NCI-H2029 treated with DMSO at 0.1 percent for 48 hours (cell line): ENCODE results near the gene GRIK1.
"Not testable (repeated sequence)": the region's sequence is repeated elsewhere in the genome, so short reads cannot be mapped to it uniquely, and the experiment has no call there.

Experiments
- DNase-seq: peaks from one replicate; lab custom pipeline; 2025; lab: John Stamatoyannopoulos, UW

Gene GRIK1

DNA sequence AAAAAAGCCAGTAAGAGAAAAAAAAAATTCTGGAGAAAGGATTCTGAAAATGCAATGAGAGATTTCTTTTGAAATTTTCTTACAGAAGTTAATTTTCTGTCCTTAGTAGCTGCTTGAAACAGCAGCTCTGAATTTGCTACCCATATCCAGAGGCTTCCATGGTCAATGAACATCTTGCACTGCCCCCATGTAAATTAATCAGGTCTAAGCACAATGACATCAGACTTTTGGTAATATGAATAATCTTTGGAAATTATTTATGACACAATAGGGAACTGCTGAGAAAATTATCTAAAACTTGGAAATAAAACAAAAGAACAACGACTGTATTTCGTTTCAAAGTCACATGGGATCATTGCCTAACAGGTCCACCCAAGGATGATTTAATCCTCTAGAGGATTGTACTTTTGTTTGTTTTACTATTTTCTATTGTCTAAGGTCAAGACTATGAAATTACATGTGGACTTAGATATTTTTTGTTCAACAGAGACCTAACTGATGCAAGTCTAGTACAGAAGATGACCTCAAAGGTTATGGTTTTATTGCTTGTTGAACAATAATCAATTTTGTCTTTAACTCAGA lies 328.9 kb downstream of the GRIK1 start:
- DNase-seq = no peak

DNA sequence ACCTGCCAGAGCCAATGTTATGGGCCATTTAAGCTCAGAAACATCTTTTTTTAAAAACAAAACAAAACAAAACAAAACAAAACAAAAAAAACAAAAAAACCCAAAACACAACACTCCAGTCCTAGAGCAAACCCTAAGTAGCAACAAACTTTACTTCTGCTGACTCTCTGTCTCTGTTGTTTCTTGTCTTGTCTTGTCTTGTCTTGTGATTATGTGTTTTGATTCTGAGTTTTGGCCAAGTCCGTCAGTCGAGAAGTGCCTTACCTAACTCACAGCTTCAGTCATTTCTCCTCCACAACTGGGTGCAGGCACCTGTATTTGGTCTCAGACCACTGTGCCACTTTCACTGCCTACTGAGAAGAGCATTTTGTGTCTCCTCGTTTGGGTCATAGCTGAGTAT lies 333.2 kb downstream of the GRIK1 start:
- no peak for DNase-seq

DNA sequence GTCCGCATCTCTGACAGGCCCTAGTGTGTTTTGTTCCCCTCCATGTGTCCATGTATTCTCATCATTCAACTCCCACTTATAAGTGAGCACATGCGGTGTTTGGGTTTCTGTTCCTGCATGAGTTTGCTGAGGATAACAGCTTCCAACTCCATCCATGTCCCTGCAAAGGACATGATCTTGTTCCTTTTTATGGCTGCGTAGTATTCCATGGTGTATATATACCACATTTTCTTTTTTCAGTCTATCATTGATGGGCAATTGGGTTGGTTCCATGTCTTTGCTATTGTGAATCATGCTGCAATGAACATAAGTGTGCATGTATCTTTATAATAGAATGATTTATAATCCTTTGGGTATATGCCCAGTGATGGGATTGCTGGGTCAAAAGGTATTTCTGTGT lies 334.6 kb downstream of the GRIK1 start:
- DNase-seq = not testable (repeated sequence)

DNA sequence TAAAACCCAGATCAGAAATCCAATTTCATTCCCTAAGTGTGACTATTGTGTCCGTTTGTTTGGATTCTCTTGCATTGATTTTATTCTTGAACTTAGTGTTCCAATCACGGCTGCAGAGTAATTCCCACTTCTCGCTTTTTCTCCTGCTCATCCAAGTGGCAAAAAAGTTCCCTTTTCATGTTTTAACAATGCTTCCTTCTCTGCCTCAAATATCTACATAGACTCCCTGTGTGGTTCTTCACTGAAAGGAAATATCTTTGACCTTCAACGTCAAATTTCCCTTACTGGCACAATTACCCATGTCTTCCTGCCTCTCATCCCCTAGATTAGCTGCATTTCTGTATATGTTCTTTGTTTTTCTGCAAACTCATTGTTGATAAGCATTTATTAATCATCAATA lies 335.7 kb downstream of the GRIK1 start:
- no peak for DNase-seq

DNA sequence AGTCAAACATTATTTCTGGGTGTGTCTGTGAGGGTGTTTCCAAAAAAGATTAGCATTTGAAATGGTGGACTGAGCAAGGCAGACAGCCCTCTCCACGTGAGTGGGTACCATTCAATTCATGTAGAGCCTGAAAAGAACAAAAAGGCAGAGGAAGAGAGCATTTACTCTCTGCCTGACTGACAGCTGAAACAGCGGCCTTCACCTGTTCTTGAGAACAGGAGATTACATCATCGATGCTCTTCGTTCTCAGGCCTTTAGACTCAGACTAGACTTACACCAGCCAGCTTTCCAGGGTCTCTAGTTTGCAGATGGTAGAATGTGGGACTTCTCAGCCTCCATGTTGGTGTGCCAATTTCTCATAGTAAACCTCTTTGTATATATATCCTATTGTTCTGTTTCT lies 338.7 kb downstream of the GRIK1 start:
- no peak for DNase-seq

DNA sequence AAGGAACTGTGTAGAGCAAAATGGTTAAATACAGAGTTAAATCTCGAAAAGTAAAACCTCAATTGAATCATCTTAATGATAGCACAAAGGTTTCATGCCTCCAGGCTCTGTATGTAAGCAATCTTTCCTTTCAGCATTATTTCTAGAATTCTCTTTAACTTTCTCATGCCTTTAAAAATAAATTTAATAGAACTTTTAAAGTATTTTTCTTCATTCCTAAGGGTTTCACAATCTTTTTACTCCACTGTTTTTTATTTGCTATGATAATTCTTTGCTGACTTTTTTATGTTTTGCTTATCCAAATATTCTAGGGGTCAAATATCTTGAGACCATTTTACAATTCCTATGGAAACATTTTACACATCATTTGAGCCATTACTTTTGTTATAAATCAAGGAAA lies 353.1 kb downstream of the GRIK1 start:
- no peak for DNase-seq

DNA sequence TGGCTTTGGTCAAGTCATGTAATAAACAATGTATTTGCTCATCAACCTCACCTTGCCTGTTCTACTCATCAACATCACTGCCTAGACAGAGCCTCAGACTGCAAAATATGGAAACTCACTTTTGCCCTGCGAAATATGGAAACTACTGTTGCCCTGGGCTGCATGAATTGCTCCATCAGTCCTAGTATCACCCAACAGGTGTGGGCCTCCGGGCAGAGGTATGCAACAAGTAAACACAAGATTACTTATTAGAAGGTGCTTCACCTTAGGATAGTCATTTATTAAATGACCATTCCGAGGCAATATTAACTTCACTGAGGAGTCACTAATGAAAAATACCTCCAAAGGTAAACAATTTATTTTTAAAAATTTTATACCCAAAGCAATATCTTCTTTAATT lies 354.3 kb downstream of the GRIK1 start:
- DNase-seq = no peak

DNA sequence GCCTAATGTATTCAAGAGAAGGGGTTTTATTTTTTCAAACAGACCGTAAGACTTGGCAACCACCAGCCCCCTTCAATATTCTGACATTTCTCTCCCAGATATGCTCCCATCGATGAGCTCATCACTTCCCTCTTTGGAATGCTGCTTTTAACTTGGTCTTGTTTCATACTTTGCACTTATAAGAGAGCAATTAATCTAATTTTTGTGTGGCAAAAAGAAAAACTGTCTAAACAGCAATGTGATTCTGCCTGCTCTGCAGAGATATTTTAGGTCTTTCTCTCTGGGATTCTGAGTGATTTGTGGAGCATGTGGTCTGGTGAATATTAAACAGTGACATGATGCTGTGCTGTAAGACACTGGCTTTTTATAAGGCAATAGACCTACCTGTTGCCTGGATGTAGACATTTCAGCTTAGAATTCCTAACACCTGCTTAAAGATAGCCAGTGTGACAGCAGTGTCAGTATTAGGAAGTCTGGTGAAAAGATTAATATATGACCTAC lies 356.3 kb downstream of the GRIK1 start:
- DNase-seq = no peak

DNA sequence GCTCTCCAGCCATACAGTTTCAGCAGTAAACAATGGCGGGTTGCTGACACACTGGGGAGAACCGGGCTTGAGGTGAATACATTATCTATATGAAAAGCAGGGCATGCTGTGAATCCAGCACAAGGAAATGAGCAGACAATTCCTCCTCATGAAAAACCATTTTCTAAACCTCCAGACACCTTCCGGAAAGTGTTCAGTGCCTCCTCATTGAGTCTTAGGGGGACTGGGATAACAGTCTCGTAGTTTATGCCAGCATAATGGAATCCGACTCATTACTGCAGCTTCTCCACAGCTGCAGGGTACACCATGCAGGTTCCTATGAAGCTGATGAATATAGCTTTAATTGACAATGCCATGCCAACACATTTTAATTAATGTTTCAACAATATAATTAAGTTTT lies 356.9 kb downstream of the GRIK1 start:
- DNase-seq = no peak

DNA sequence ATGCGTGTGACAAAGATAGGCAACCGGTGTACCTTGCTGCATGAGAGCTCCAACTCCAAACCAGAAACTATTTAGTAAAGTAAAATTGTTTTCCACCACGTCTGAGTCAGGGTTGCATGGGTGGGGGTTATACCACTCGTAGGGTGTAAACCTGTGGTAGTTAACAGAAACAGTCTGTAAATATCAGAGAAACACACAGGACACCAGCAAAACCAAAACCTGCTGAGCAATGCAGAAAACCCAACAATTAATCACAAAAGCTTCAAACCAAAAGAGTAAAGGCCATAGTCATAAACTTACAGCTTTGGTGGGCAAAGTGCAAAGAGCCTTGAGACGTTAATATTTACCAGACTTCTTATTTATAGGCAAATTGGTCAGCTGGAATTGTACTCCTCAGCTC lies 358.4 kb downstream of the GRIK1 start:
- DNase-seq = no peak

DNA sequence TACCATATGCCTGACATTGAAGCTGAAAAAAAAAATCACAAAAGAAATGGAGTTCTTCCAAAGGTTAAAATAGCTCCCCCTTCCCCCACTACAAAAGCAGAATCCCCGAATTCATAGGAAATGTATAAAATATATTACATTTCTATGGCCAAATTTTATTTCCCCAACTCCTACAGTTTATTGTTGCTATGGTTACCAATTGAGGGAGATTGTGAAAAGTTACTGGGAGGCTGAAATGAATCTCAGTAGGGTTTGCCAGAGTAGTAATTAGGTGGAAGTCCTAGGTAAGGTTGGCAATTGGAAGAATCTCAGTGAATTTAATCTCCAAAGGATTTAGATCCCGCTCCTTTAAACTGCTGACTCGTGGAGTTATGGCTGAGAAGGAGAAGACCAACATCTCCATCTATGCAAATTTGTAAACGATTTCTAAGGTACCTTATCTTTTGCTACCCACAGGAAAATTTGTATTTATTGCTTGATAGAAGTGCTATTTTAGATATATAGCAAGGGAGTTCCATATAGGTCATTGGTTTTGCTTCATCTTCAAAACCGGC lies 359.0 kb downstream of the GRIK1 start:
- DNase-seq = no peak

DNA sequence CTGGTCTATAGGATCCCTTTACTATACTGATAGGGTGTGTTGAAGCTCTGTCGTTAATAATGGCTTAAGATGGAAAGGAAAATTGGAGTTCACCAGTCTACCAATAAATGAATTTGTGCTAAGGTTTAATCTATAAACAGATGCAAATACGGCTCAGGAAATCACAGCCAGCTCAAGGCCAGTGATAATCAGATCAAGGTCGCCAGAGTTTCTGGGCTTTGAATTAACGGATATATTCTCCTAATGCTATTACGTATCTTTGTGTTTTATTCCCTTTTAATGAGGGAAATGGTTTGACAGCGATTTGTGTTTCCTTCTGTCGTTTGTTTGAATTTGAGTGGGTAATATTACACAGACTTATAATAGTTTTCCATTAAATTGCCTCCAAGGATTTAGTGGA lies 361.5 kb downstream of the GRIK1 start:
- no peak for DNase-seq

DNA sequence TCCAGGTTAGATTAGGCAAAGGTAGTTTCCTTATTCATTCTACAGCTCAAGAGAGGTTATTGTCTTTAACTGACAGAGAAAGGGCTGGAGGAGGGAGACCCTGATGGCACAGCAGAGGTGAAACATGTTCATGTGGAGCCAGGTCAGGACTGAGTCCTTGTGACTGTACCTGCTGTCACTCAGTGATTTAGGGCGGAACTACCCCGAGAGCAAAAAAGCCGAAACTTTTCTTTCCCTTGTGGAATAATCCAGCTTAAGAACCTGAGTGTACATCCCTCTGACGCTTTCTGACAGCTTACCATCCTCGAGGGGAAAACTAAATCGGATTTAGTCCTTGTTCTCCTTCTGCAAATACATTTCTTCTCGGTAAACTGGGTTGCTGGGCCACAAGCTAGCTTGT lies 367.8 kb downstream of the GRIK1 start:
- DNase-seq = no peak

DNA sequence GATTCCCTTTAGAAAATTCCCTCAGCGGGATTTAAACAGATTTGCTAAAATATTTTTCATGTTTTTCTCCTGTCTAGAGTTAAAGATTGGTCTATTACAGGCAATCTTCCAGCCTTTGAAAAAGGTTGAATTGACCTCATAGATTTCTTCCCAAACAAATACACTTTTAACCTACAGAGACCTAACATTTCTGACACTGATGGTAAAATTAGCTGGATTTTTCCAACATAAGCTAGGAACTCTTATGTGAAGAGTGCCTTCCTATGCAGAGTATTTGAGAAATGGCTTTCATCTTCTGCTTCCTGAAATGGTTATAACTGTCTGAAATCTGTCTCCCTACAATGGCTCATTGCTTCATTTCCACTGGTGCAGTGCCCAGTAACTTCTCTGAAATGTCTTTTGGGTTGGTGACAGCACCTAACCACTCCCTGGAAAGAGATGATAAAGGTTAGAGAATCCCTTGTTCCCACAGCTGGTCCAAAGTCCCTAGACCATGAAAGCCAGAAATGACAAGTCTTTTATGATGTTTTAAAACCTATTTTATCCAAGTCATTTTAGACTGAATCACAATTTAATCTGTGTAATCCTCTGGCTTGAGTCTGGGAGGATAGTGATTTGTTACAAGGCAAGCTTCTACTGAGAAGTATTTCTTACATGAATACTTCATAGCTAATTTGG lies 371.6 kb downstream of the GRIK1 start:
- no peak for DNase-seq

DNA sequence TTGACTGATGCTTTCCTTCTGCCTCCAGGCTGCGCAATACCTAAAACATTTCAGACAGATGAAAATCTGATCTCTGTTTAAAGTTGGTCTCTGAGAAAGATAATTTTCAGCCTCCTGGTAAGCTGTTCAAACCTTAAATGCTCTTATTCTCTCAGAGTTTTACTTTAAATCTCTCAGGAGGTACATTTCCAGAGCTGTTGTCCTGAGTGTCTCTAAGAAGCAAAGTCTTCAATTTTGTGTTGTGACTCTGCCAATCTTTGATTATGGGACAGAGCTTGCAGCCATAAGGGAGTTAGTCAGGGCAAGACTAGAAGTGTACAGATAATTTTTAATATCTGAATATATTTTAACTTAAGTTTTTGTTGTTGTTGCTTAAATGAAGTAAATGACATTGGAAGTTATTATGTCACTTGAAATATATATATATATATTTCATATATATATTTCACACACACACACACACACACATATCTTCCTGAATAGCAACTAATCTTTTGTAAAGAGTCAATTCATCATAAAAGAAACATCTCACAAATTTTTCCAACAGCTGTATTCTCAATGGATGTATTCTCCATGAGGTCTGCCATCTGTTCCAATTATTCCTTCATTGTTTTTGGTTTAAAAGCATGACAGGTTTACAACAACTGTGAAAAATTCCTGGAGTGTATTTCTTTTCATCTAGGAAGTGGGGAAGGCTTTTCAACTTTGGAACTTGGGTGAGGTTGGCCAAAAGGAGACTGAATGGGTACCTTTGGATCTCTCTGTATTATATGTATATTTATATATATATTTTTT lies 381.7 kb downstream of the GRIK1 start:
- DNase-seq = no peak

DNA sequence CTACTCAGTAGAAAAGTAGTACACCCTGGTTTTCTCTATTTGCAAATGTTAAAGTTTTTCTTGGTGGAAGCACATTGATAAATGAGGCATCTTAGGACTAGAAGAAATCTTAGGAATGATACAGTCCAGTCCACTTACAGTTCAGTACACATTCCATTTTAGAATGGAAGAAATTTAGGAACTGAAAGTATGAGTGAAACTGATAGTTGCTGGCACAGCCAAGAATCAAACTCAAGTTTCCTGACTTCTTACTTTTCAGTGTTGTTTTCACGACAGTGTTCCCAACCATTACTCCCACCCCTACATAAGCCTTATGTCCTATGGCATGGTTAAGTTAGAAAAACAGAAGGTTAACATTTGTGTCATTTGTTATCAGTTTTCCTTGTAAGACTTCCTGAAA lies 382.6 kb downstream of the GRIK1 start:
- no peak for DNase-seq

DNA sequence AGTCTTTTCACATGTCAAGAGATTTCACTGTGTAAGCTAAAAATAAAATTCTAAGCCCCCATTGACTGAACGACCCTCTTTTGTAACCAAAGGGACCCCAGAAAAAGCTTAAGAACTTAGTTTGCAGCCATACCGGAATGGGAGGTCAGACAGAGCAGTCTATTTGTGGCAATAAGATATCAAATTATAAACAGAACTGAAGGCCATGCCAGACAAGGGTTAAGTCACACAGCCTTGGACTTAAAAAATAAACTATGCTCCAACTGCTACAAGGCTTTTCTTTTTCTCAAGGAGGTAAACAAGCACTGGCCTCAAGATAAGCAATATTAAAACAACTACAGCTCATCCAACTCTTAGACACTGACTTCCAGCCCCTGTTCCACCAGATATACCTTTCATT lies 384.2 kb downstream of the GRIK1 start:
- no peak for DNase-seq

DNA sequence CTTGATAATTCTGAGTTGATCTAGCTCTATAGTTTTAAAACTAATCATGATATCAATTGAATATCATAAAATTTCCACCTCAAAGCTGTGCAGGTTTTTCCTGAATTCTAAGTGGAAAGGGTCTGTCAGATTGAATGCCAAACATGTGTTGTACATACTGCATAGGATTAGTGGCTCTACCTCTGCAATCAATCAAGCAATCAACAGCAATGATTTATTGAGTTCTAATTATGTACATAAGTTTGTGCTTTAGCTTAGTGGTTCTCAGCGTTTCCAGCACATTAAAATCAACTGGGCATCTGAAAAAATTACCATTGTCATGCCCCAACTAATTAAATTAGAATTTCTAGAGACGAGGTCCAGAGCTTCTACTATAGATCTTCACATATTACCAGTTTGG lies 389.6 kb downstream of the GRIK1 start:
- no peak for DNase-seq

DNA sequence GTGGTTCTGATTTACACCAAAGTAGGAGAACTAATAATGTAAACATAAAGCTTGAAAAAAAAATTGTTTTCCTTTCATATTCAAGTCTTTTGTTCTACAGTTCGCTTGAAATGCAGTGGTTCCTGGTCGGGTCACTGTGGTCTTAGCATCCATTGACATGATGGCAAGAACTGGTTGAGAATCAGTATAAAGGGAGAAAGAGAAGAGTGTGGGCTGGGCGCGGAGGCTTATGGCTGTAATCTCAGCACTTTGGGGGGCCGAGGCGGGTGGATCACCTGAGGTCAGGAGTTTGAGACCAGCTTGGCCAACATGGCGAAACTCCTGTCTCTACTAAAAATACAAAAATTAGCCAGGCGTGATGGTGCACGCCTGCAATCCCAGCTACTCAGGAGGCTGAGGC lies 390.2 kb downstream of the GRIK1 start:
- no peak for DNase-seq

DNA sequence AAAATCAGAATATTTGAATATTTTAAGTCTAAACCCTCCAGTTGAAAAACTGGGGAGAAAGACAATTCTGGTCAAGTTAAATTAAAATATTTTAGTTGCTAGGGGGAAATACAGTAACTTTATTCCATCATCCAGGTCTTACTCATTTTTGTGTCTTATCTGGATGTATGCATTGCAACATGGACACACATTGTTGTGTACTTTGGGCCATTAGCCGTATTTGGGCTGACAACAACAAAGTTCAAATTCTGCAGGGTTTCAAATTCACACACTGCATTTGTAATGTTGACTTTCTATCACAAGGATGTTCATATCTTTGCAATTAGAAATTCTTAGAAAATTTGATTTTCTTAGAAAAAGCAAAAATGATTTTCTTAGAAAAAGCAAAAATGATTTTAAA lies 391.8 kb downstream of the GRIK1 start:
- DNase-seq = no peak

DNA sequence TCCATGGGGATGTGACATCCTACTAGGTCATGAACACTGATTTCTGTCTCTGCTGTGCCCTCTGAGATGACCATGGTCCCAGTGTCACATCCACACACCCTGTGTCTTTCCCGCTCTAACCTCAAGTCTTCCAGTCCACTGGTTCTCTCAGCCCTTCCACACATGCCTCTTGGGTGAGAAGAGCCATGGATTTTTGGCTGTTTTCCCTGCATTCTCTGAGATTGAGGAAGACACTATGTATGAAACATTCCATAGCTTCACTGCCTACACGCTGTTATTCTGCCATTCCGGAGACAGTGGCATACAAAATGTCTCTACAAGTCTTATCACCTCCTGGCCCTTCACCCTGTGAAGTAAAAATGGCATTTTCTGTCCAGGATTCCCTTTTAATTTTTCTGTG lies 393.7 kb downstream of the GRIK1 start:
- no peak for DNase-seq

DNA sequence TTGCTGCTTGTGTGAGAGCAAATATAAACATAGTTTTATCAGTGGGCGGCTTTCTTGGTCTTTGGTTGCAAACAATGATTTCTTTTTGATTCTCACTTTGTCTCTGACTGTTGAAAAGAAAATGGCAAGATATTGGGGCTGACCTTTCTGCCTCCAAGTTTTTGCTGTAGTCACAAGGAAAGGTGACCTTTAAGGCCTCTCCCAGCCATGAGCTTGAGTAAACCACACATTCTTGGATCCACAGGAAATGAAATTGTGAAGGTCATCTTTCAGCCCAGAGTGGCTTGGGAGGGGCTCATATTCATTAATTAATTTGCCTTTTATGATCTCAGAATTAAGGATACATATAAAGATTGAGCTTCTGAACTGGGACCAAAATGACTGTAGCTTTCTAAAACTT lies 399.5 kb downstream of the GRIK1 start:
- no peak for DNase-seq

DNA sequence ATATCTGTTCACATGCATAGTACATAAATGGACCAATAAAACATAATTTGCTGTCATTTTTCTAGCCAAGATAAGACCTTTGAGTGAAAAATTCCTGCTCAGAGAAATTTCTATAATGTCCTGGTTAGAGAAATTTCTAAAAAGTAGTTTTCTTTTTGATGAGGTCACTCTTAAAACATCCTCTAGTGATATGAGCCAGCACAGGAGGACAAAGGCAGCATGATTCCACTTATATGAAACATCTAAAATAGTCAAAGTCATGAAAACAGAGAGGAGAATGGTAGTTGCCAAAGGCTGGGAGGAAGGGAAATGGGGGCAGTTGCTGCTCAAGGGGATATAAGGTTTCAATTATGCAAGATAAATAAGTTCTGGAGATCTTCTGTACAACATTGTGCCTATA lies 401.7 kb downstream of the GRIK1 start:
- no peak for DNase-seq
